Inflammatory macrophage treated with lipopolysaccharide for 4 hours (primary cell): ENCODE data around the gene PIK3AP1.
"Not testable (repeated sequence)": the region's sequence is repeated elsewhere in the genome, so short reads cannot be mapped to it uniquely, and the experiment has no call there.

Experiments used
- DNase-seq: peaks from one replicate; pipeline ENCODE4 v3.0.0-alpha.2; 2020

PIK3AP1 gene

GRCh38 chr10:96574564-96574963 lies 145.8 kb downstream of the PIK3AP1 start:
- not testable (repeated sequence) for DNase-seq

- no peak for DNase-seq
Measured at GRCh38 chr10:96573036-96573435, 147.3 kb downstream of the PIK3AP1 start.

GRCh38 chr10:96570983-96571964 lies 149.0 kb downstream of the PIK3AP1 start:
- no peak for DNase-seq

GRCh38 chr10:96570511-96570910 lies 149.8 kb downstream of the PIK3AP1 start:
- DNase-seq, result no peak

GRCh38 chr10:96568402-96568801 lies 151.9 kb downstream of the PIK3AP1 start:
- no peak for DNase-seq

- no peak for DNase-seq
Measured at GRCh38 chr10:96565774-96566173, 154.5 kb downstream of the PIK3AP1 start.

- no peak for DNase-seq
Measured at GRCh38 chr10:96560966-96561887, 159.1 kb downstream of the PIK3AP1 start.

- no peak for DNase-seq
Measured at GRCh38 chr10:96560489-96560888, 159.8 kb downstream of the PIK3AP1 start.

GRCh38 chr10:96556003-96556402 lies 164.3 kb downstream of the PIK3AP1 start:
- no peak for DNase-seq

- no peak for DNase-seq
Measured at GRCh38 chr10:96555330-96555729, 165.0 kb downstream of the PIK3AP1 start.

GRCh38 chr10:96548589-96548988 lies 171.7 kb downstream of the PIK3AP1 start:
- DNase-seq, result no peak

GRCh38 chr10:96545558-96545957 lies 174.8 kb downstream of the PIK3AP1 start:
- DNase-seq, result not testable (repeated sequence)
